CD4-positive, alpha-beta T cell treated with Interleukin-4 for 1 hour (primary cell): ENCODE data around the gene JPH4.
"Not testable (repeated sequence)": the region's sequence is repeated elsewhere in the genome, so short reads cannot be mapped to it uniquely, and the experiment has no call there.

Experiments used
- DNase-seq, 2 donors: peaks; one replicate each; pipeline ENCODE4 v3.0.0-alpha.2; 2020 to 2022

Gene JPH4

DNA sequence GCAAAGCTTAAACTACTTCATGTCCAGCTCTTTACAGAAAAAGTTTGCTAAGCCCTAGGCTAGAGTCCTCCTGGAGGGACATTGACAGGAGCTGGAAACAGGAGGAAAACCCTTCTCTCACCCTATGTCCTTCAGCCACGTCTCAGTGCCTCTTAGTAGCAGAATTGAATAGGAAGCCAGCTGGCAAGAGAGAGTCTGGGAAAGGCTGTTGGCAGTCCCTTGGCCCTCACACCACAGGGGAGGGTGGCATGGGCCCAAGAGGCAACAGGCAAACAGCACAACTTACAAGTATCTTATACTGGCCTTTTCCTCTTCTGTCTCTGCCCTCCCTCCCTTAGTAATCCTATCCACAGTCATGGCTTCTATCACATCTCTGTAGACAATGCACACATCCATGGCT lies 29.9 kb upstream of the JPH4 start:
- DNase-seq: no peak

DNA sequence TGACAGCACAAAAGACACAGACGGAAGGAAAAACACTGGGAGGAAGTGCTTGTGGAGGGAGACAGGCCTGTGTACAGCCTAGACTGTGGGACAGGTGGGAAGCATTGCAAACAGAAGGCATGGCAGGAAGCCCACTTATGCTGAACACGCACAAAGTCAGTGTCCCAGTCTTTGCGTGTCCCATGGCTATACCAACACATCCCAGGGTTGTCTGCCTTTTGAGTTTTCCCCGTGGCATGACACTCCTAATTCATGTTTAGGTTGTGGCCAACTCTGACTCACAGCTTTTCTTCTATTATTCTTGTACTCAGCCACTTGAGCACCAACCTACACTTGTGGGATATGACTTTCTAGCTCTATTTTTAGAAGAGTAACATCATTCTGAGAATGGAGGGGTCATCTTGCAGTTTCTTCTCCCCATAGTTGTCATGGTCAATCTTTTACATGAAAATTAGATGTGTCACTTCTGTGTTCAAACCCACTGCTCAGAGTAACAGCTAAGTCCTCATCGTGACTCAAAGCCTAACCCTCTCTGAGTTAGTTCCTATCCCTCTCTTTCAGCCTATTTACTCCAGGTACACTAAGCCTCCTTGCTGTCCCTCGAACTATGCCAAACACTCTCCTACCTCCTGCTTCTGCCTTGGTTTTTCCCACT lies 27.5 kb upstream of the JPH4 start:
- no peak for DNase-seq

DNA sequence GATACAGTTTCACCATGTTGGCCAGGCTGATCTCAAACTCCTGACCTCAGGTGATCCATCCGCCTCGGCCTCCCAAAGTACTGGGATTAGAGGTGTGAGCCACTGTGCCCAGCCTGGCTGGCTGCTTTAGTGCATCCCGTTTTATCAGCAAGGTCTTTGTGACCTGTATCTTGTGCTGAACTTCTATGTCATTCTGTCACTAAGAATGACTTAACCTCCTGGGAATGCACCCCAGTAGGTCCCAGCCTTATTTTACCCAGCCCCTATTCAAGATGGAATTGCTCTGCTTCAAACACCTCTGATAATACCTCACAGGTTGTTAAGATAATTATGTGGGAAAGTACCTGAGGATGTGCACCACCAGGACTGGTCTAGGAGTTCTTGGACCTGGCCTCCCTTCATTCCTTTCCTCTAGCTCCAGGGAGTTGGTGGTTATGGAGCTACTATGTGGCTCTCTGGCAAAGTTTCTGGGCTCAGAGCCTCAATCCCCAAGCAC lies 26.1 kb upstream of the JPH4 start:
- DNase-seq: no peak

DNA sequence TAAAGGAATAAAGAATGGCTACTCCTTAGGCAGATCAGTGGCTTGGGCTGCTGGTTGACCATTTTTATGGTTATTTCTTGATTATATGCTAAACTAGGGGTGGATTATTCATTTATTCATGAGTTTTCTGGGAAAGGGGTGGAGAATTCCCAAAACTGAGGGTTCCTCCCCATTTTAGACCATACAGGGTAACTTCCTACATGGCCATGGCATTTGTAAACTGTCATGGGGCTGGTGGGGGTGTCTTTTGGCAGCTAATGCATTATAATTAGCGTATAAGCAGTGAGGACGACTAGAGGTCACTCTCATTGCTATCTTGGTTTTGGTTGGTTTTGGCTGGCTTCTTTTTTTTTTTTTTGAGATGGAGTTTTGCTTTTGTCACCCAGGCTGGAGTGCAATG lies 25.6 kb upstream of the JPH4 start:
- no peak for DNase-seq

DNA sequence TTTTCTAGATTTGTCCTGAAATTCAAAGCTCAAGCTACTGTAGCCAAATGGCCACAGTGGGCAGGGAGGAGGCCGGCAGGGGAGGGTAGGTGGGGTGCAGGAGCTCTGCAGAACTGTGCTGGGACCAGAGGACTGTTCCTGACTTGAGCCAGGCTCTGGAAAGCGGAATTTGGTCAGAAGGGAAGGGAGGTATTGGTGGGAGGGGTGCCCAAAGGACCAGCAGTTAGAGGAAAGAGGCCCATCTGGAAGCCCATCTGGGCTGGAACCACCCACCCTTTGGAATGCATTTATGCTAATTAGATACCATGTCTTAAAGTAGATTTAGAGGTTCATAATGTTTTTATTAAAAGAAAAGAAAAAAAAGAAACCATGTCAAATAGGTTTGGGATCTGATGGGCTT lies 24.5 kb upstream of the JPH4 start:
- no peak for DNase-seq

DNA sequence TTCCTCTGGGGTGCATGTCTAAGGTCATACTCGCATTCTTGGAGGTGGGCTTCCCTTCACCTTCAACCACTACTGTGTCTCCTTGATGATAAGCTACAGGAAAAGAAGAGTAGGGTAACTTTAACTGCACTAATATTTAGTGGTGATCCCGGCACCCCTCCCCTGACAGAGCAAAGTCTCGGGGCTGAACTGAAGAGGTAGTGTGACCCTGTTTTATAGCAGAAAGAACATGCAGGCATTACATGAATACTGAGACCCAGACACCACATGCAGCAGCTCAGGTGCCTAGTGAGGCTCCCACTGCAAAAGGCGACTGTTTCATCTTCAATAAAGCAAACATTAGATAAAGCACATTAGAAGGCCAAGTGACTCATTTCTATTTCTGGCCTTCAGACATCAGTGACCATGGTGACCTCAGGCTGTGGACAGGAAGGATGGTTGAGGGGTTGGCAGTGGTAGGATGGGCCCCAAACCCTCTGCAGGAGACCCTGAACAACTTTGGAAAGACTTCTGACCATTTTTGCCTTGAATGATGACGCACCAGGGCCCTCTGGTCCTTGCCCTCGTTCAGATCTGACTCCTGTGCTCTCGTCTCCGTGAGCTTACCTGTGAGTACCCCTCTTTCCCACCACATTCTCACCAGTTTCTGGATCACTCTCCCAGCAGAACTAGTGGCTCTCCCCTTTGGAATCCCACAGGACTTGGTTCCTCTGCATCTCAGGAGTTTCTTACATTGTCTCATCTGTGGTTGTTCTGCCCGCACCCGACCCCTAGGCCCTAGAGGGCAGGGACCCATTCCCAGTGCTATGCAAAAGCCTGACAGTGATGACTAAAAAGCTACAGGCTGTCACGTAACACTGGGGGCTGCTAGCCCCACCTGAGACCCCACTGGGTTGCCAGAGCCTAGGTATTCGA lies 23.8 kb upstream of the JPH4 start:
- no peak for DNase-seq

DNA sequence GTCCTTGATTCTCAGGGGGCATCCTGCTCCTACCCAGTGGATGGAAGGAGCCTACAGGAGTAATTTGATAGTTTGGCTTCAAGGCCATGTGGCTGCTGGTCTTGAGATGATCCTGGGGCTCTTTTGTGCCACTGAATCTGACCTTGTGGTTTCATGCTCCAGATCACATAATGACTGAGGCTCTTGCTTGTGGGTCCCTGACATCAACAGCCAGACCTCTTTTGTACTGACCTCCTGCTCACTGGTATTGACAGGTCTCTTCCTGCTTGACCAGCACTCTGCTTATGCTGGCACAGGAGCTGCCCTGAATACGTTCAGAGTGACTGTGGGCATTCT lies 23.2 kb upstream of the JPH4 start:
- no peak for DNase-seq

DNA sequence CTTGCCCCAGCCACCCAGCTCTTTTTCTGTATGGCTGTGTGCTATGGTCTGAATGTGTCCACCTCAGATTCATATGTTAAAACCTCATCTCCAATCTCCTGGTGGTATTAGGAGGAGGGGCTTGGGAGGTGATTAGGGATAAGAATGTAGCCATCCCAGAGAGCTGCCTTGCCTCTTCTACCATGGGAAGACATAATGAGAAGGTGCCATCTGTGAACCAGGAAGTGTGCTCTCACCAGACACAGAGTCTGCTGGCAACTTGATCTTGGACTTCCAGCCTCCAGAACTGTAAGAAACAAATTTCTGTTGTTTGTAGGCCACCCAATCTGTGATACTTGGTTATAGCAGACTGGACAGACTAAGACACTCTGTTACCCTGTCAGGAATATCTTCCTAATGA lies 22.8 kb upstream of the JPH4 start:
- DNase-seq: no peak

DNA sequence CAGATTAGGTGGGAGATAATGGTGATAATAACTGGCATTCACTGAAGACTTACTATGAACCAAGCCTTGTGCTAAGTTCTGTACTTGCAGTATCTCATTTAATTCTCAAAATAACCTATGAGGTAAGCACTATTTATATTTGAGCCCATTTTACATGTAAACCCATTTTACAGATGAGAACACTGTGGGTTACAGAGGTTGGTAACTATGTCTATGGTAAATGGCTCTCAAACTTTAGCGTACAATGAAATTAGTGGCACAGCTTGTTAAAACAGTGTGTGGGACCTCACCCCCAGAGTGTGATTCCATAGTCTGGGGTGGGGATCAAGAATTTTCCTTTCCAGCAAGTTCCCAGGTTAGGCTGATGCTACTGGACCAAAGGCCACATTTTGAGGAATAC lies 22.2 kb upstream of the JPH4 start:
- DNase-seq: no peak

DNA sequence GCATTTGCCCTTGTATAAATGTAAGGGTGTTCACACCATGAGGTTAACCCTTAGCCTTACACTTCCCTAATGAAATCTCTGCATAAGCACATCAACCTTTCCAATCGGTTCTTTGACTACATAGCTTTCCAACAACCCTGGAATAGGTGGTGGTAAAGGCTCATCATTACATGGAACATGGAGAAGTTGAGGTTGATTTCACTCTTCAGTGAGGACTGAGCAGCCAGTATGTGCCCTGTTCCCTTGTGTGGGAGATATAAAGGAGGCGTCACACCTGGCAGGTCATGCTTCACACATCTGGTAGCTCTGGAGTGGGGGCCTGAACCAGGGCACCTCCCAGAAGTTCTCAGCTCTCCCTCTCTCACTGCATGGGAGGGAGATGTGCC lies 21.7 kb upstream of the JPH4 start:
- DNase-seq: no peak

DNA sequence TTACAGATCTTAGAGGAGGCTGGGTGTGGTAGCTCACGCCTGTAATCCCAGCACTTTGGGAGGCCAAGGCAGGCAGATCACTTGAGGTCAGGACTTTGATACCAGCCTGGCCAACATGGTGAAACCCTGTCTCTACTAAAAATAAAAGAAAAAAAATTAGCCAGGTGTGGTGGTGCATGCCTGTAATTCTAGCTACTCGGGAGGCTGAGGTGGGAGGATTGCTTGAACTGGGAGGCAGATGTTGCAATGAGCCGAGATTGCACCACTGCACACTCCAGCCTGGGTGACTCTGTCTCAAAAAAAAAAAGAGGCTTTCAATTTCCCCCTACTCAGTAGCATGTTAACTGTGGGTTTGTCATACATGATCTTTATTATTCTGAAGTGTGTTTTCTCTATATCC lies 15.6 kb upstream of the JPH4 start:
- DNase-seq: not testable (repeated sequence)

DNA sequence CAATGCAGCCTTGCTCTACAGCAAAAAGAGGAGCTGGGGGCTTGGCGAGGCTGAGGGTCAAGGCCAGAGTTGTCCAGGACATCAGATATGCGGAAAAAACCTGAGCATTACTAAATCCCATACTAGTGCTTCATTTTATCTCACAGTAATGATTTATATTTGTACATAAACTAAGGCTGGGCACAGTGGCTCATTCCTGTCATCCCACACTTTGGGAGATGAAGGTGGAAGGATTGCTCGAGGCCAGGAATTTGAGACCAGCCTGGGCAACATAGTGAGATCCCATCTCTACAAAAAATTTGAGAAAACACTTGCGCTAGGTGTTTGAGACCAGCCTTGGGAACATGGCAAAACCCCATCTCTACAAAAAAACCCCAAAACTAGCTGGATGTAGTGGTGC lies 11.6 kb upstream of the JPH4 start:
- no peak for DNase-seq

DNA sequence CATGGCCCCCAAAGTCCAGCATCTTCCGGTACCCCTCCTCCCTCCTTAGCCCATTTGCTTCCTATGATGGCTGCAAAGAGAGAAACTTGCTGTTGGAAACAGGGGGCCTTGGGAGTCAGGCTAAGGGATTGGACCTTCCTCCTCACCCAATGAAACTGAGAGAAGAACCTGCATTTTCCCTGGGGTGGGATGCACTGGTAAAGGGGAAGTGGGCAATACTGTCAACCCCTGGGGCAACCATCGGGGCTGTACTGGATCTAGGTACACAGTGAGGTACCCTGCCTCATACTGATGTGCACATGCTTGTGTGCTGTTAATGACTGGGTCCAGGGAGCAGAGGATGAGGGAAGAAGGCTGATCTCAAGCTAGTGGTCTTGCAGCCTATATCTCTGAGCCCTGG lies 11.0 kb upstream of the JPH4 start:
- DNase-seq: no peak

DNA sequence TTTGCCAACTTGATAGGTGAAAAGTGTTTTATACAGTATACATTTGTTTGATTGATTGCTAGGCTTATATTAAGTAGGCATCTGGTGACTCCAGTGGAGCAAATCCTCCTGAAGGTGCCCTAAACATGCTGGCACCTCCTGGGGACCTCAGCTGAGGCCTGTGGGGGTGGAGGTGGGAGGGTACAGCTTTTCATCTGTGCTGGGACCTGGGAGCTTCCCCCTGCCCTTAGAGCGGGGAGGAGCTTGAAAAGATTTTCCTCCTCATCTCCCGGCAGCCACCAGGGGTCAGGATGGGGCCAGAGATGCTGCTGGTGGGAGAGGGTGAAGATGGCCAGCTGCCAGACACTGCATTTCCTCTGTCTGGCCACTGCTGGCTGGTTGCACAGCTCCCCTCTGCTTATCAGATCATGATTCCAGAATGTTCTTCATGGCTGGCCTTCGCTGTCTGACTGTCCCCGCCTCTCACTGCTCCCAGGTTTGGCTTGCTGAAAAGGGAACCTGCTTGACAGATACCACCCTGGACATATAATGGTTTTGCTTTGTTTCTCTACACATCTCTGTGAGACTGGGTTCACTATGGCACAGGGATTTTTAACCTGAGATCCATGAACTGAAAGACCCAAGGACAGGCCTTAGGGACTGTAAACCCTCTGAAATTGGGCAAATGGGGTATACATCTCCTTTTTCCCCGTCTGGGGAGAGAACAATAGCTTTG lies 10.5 kb upstream of the JPH4 start:
- DNase-seq: peak; percentile 83 to 85

DNA sequence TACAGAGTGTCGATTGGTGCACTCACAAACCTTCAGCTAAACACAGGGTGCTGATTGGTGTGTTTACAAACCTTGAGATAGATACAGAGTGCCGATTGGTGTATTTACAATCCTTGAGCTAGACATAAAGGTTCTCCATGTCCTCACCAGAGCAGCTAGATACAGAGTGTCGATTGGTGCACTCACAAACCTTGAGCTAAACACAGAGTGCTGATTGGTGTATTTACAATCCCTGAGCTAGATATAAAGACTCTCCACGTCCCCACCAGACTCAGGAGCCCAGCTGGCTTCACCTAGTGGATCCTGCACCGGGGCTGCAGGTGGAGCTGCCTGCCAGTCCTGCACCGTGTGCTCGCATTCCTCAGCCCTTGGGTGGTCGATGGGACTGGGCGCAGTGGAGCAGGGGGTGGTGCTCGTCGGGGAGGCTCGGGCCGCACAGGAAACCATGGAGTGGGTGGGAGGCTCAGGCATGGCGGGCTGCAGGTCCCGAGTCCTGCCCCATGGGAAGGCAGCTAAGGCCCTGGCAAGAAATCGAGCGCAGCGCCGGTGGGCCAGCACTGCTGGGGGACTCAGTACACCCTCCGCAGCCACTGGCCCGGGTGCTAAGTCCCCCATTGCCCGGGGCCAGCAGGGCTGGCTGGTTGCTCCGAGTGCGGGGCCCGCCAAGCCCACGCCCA lies 6.1 kb upstream of the JPH4 start:
- not testable (repeated sequence) for DNase-seq

DNA sequence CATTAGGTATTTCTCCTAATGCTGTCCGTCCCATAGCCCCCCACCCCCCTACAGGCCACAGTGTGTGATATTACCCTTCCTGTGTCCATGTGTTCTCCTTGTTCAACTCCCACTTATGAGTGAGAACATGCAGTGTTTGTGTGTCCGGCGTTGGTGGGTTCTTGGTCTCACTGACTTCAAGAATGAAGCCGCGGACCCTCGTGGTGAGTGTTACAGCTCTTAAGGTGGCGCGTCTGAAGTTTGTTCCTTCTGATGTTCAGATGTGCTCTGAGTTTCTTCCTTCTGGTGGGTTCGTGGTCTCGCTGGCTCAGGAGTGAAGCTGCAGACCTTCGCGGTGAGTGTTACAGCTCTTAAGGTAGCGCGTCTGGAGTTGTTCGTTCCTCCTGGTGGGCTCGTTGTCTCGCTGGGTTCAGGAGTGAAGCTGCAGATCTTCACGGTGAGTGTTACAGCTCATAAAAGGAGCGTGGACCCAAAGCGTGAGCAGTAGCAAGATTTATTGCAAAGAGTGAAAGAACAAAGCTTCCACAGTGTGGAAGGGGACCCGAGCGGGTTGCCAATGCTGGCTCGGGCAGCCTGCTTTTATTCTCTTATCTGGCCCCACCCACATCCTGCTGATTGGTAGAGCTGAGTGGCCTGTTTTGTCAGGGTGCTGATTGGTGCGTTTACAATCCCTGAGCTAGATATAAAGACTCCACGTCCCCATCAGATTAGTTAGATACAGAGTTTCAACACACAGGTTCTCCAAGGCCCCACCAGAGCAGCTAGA lies 5.4 kb upstream of the JPH4 start:
- not testable (repeated sequence) for DNase-seq

DNA sequence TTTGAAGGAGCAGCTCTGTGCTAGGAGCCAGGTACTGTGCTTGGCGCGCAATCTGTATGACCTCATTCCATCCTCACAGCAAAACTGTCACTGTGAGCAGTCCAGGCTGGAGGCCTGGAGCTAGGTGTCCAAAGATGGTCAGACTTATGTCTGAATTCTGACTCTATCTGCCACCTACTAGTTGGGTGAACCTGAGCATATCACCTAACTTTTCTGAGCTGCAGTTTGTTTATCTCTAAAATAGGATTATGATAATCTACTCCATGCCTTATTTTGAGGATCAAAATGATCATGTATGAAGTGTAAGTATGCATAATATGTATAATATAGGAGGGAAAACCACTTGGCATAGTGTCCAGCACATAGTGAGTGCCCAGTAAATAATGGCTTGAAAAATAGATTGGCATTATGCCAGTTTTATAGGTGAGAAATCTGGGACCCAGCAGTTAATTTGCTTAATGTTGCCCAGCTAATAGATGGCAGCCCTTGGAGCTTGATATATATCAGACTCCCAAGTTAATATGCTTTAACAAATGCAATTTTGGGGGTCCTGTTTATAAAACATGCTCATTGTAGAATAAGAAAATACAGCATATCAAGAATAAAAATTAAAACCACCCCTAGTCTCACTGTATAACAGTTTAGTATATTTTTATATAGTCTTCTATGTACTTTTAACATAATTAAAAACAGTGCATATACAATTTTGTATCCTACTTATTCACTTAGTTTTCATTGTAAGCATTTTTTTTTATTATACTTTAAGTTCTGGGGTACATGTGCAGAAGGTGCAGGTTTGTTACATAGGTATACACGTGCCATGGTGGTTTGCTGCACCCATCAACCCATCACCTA lies 4.5 kb upstream of the JPH4 start:
- DNase-seq: no peak

DNA sequence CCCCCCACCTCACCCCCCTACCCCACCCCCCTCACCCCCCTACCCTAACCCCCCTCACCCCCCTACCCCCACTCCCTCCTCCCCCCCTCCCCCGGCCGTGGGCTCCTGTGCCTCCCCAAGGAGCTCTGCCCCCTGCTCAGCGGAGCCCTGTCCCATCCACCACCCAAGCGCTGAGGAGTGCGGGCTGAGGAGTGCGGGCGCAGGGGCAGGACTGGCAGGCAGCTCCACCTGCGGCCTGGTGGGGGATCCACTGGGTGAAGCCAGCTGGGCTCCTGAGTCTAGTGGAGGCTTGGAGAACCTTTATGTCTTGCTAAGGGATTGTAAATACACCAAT lies 2.3 kb upstream of the JPH4 start:
- DNase-seq: no peak

DNA sequence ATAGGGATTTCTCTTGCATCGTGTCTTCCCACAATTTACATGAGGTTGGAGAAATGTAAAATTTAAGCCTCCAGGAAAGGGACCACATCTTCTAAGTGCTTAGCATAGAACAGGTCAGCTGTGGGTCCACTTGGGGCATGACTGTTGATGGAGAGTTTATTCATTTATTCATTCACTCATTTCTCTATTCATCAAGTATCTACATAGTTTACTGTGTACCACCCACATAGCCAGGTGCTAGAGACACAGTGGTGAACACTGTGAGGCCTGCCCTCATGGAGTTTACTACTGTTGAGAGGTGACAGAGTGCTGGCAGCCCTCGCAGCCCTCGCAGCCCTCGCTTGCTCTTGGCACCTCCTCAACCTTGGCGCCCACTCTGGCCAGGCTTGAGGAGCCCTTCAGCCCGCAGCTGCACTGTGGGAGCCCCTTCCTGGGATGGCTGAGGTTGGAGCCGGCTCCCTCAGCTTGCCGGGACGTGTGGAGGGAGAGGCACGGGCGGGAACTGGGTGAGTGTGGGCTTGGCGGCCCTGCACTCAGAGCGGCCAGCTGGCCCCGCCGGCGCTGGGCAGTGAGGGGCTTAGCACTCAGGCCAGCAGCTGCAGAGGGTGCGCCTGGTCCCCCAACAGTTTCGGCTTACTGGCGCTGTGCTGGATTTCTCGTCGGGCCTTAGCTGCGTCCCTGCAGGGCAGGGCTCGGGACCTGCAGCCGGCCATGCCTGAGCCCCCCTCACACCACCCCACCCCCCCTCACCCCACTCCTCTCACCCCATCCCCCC lies 1.7 kb upstream of the JPH4 start:
- no peak for DNase-seq

DNA sequence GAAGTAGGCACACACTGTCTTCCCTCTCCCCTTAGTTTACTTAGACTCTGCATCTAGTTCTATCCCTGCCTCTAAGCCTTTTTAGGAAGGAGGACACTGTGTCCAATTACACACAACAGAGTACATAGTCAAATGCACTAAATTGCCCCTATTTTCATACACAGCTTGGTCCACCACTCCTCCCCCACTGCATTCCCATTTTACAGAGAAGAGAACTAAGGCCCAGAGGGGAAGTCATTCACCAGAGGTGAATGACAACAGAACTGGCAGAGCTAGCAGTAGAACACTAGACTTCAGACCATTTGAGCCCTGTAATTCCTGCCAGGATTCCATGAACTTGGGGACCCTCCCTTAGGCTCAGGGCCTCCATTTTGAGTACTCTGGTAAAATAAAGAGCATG lies 1.1 kb upstream of the JPH4 start:
- no peak for DNase-seq

DNA sequence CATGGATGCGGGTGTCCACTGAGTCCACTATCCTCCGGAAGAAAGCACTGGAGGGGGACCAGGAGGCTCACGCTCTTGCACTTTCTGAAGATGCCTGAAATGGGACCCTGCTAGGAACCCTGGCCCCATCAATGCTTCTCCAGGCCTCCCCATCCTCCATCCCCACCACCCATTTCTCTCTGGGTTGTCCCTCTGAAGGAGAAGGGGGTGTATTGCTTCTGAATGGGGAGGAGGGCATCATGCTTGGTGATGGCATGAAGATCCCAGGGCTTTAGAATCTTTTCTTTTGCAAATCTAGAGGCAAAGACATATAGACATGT lies 681 bp upstream of the JPH4 start:
- no peak for DNase-seq
